ENCODE data around the gene SPAG16. TPM values are rescaled to one million over a fixed set of nuclear protein-coding genes. Genes with fewer than 3 reads are reported as not detected.

SPAG16 gene
- total RNA-seq, 2 experiments from 2014 or later: 2.8 to 3.2 TPM

DNA sequence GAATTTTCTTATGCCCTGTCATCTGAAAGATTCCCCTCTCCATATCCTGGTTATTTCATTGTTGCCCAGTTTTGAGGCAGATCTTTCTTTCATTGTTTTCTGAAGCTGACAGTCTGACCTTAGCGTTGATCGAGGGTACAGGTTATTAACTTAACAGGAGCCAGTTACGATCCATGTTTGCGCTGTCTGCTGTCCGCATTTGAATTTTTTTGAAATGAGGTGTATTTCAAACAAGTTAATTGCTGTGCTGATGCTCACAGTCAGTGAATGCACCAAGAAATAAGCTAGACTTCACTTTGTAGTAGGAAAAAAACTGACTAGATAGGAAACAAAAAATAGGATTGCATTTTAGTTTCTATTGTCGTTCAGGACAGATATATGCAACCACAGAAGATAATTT lies 34.8 kb upstream of the SPAG16 start:
- H3K9me3 Mint-ChIP-seq: no peaks in the 10 kb centered on the region
- no peaks in the 10 kb centered on the region for H3K27me3 ChIP-seq (ENCODE audit: control insufficient read depth in 1 of 2, insufficient read depth in 2 of 2, low read length in 2 of 2)
- no peaks in the 10 kb centered on the region for H3K4me1 ChIP-seq (ENCODE audit: insufficient read depth, low read length)
- intact Hi-C loops (cut with DNase I, micrococcal nuclease): no loop called here
- no peak overlapping the region for H3K4me3 Mint-ChIP-seq
- ChIA-PET CTCF (no interaction called here), POLR2A (no interaction called here)
- TF ChIP-seq, protein P1, sequence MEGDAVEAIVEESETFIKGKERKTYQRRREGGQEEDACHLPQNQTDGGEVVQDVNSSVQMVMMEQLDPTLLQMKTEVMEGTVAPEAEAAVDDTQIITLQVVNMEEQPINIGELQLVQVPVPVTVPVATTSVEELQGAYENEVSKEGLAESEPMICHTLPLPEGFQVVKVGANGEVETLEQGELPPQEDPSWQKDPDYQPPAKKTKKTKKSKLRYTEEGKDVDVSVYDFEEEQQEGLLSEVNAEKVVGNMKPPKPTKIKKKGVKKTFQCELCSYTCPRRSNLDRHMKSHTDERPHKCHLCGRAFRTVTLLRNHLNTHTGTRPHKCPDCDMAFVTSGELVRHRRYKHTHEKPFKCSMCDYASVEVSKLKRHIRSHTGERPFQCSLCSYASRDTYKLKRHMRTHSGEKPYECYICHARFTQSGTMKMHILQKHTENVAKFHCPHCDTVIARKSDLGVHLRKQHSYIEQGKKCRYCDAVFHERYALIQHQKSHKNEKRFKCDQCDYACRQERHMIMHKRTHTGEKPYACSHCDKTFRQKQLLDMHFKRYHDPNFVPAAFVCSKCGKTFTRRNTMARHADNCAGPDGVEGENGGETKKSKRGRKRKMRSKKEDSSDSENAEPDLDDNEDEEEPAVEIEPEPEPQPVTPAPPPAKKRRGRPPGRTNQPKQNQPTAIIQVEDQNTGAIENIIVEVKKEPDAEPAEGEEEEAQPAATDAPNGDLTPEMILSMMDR (IDR thresholded peaks at IDR 0.05): no peak
- peaks cover 7% of the 10 kb centered on the region for H3K4me1 Mint-ChIP-seq (ENCODE audit: low read depth)
- ATAC-seq (ENCODE audit: poor library complexity): no peak
- no peak overlapping the region for H3K27ac Mint-ChIP-seq
- H3K9me3 ChIP-seq (ENCODE audit: control insufficient read depth in 1 of 2, insufficient read depth in 1 of 2, low read length in 2 of 2): no peaks in the 10 kb centered on the region
- no peak overlapping the region for H3K27ac ChIP-seq (ENCODE audit: low read depth in 1 of 2, low read length in 2 of 2)
- no peak for DNase-seq
- no peaks in the 10 kb centered on the region for H3K36me3 Mint-ChIP-seq (ENCODE audit: low read depth)
- no peaks in the 10 kb centered on the region for H3K36me3 ChIP-seq (ENCODE audit: insufficient read depth, low read length)
- no peak overlapping the region for H3K4me3 ChIP-seq (ENCODE audit: low read length)
- peaks cover 5% of the 10 kb centered on the region for H3K27me3 Mint-ChIP-seq

DNA sequence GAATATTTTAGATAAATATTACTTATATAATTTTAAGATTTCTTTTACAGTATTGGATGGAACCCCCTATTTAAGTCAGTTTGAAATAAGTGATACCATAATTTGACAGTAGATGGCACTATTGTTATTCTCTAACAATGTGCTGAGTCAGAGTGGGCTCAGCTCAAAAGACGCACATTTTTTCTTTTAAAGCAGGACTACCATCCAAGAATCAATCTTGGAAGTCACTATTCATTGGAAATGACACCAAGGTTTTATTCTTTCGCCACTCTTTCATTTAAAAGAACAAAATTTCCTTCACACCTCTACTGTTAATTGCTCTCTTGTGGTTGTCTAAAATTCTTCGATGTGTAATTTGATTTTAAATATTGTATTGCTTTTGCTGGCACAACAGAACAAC lies 32.6 kb upstream of the SPAG16 start:
- H3K27me3 Mint-ChIP-seq: peaks cover 9% of the 10 kb centered on the region
- no peak overlapping the region for H3K27ac ChIP-seq (ENCODE audit: low read depth in 1 of 2, low read length in 2 of 2)
- H3K9me3 ChIP-seq (ENCODE audit: control insufficient read depth in 1 of 2, insufficient read depth in 1 of 2, low read length in 2 of 2): no peaks in the 10 kb centered on the region
- no peaks in the 10 kb centered on the region for H3K9me3 Mint-ChIP-seq
- H3K4me3 Mint-ChIP-seq: no peak overlapping the region
- H3K36me3 Mint-ChIP-seq (ENCODE audit: low read depth): no peaks in the 10 kb centered on the region
- no peaks in the 10 kb centered on the region for H3K4me1 ChIP-seq (ENCODE audit: insufficient read depth, low read length)
- ChIA-PET POLR2A (no interaction called here), CTCF (interaction anchor here (0.8 to 1.5 kb wide), 2 partner anchors 9 to 1579 kb away, joined by 3 to 5 read pairs; no protein-coding TSS in a partner anchor)
- DNase-seq: peak in 3 of 14 experiments; percentile 55 to 72 (median 68)
- H3K27me3 ChIP-seq (ENCODE audit: control insufficient read depth in 1 of 2, insufficient read depth in 2 of 2, low read length in 2 of 2): no peaks in the 10 kb centered on the region
- intact Hi-C loops (cut with DNase I, micrococcal nuclease): loop anchor here (1.0 to 10.0 kb wide), 3 partner anchors 683 to 1753 kb away; no protein-coding TSS in a partner anchor
- H3K36me3 ChIP-seq (ENCODE audit: insufficient read depth, low read length): no peaks in the 10 kb centered on the region
- peaks cover 7% of the 10 kb centered on the region for H3K4me1 Mint-ChIP-seq (ENCODE audit: low read depth)
- no peak overlapping the region for H3K4me3 ChIP-seq (ENCODE audit: low read length)
- peak; percentile 61 for ATAC-seq (ENCODE audit: poor library complexity)
- no peak overlapping the region for H3K27ac Mint-ChIP-seq
- TF ChIP-seq, protein P1 (IDR thresholded peaks at IDR 0.05): peak; percentile 82

DNA sequence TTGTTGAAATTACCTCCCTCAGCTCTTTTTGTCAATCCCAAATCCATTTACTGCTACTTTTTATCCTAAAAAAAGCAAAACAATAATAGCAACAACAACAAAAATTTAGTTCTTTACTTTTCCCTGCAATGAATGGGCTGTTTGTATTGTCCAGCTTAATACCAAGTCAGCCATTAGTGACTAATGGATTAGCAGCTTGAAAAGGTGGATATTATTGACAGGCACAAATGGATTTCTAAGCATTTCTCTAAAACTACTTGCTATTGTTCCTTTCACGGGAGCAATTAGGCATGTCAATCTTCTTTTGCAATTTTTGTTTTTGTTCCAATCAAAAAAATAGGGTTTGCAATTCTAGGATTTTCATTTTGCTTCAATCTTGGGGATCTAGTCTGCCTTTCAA lies 32.1 kb upstream of the SPAG16 start:
- ATAC-seq (ENCODE audit: poor library complexity) (no peak), DNase-seq (no peak)
- Mint-ChIP-seq H3K9me3 (no peaks in the 10 kb centered on the region), H3K36me3 (ENCODE audit: low read depth) (no peaks in the 10 kb centered on the region), H3K27me3 (peaks cover 9% of the 10 kb centered on the region), H3K4me3 (no peak overlapping the region), H3K4me1 (ENCODE audit: low read depth) (peaks cover 7% of the 10 kb centered on the region), H3K27ac (no peak overlapping the region)
- H3K27ac ChIP-seq (ENCODE audit: low read depth in 1 of 2, low read length in 2 of 2): no peak overlapping the region
- no peaks in the 10 kb centered on the region for H3K36me3 ChIP-seq (ENCODE audit: insufficient read depth, low read length)
- no peaks in the 10 kb centered on the region for H3K9me3 ChIP-seq (ENCODE audit: control insufficient read depth in 1 of 2, insufficient read depth in 1 of 2, low read length in 2 of 2)
- TF ChIP-seq, protein P1 (IDR thresholded peaks at IDR 0.05): no peak
- no peaks in the 10 kb centered on the region for H3K27me3 ChIP-seq (ENCODE audit: control insufficient read depth in 1 of 2, insufficient read depth in 2 of 2, low read length in 2 of 2)
- H3K4me1 ChIP-seq (ENCODE audit: insufficient read depth, low read length): no peaks in the 10 kb centered on the region
- ChIA-PET POLR2A (no interaction called here), CTCF (interaction anchor here (0.8 to 1.5 kb wide), 2 partner anchors 9 to 1579 kb away, joined by 3 to 5 read pairs; no protein-coding TSS in a partner anchor)
- no peak overlapping the region for H3K4me3 ChIP-seq (ENCODE audit: low read length)
- intact Hi-C loops (cut with DNase I, micrococcal nuclease): loop anchor here in 1 of 2 experiments (2.0 to 10.0 kb wide), 2 partner anchors 683 to 1753 kb away; no protein-coding TSS in a partner anchor
